ENCODE measurements around the gene CD300LB.

DNA sequence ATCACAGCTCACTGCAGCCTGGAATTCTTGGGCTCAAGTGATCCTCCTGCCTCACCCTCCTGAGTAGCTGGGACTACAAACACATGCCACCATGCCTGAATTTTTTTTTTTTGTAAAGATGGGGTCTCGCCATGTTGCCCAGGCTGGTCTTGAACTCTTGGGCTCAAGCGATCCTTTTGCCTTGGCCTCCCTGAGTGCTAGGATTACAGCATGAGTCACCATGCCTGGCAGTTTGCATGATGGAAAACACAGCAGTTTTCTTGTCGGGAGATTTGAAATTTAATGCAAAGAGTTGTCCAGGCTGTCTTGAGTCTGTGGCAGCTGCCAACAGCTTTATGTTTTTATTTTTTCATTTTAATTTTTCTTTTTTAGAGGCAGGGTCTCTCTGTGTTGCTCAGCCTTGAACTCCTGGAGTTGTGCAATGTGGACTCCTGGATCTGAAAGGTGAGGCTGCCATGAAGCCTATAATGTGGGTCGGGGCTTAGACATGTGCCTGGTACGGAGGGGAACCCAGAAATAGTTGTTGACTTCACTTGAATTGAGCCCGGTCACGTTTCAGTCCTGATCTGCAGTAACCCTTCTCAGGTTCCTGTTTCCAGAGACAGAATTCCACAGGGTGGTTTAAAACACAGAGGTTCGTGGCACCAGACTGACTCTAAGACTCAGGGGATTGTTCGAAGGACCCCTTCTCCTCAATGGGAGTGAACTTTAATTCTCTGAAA is 46.1 kb downstream of the CD300LB start:
- TF ChIP-seq POLR2A (IDR thresholded peaks at IDR 0.05; ENCODE audit: low read depth, low read length) (no peak), POLR2AphosphoS5 (IDR thresholded peaks at IDR 0.05; ENCODE audit: low read depth, low read length) (no peak), TAF1 (IDR thresholded peaks at IDR 0.05; ENCODE audit: borderline replicate concordance, low read depth, low read length) (no peak)

All from GM12892 (cell line).